ENCODE results near the gene RHOB.
"Not testable (repeated sequence)": the region's sequence is repeated elsewhere in the genome, so short reads cannot be mapped to it uniquely, and the experiment has no call there.

RHOB gene

GRCh38 chr2:20456636-20457426 lies 10.0 kb downstream of the RHOB start:
- no peak for ATAC-seq
- no peak for TF ChIP-seq ZFP3 (CRISPR knock-in tag; IDR thresholded peaks at IDR 0.05)
- TF ChIP-seq ZNF565 (CRISPR knock-in tag; conservative IDR thresholded peaks at IDR 0.05; ENCODE audit: low read depth) = no peak
- TF ChIP-seq TOX (CRISPR knock-in tag; IDR thresholded peaks at IDR 0.05; ENCODE audit: borderline replicate concordance) = no peak
- TF ChIP-seq PATZ1 (CRISPR knock-in tag; IDR thresholded peaks at IDR 0.05; ENCODE audit: borderline replicate concordance) = no peak
- no peak for TF ChIP-seq TCF4 (CRISPR knock-in tag; IDR thresholded peaks at IDR 0.05; ENCODE audit: borderline replicate concordance)
- TF ChIP-seq ISL1 (CRISPR knock-in tag; IDR thresholded peaks at IDR 0.05) = no peak
- TF ChIP-seq CSRNP3 (CRISPR knock-in tag; IDR thresholded peaks at IDR 0.05) = no peak
- no peak for TF ChIP-seq ZFP30 (CRISPR knock-in tag; IDR thresholded peaks at IDR 0.05)
- TF ChIP-seq RARB (CRISPR knock-in tag; IDR thresholded peaks at IDR 0.05) = no peak
- no peak for TF ChIP-seq POU6F1 (CRISPR knock-in tag; IDR thresholded peaks at IDR 0.05; ENCODE audit: borderline replicate concordance, low read depth)

- ATAC-seq = no peak
- TF ChIP-seq TCF4 (CRISPR knock-in tag; IDR thresholded peaks at IDR 0.05; ENCODE audit: borderline replicate concordance) (no peak), ZNF70 (CRISPR knock-in tag; IDR thresholded peaks at IDR 0.05) (no peak), ISL1 (CRISPR knock-in tag; IDR thresholded peaks at IDR 0.05) (no peak), ZNF565 (CRISPR knock-in tag; conservative IDR thresholded peaks at IDR 0.05; ENCODE audit: low read depth) (no peak), ESRRG (CRISPR knock-in tag; IDR thresholded peaks at IDR 0.05) (no peak), CREB5 (CRISPR knock-in tag; IDR thresholded peaks at IDR 0.05; ENCODE audit: low read depth) (no peak), ZNF8 (CRISPR knock-in tag; IDR thresholded peaks at IDR 0.05) (no peak), OSR1 (CRISPR knock-in tag; IDR thresholded peaks at IDR 0.05) (no peak), TOX (CRISPR knock-in tag; IDR thresholded peaks at IDR 0.05; ENCODE audit: borderline replicate concordance) (no peak), CSRNP3 (CRISPR knock-in tag; IDR thresholded peaks at IDR 0.05) (no peak), RARB (CRISPR knock-in tag; IDR thresholded peaks at IDR 0.05) (no peak), GLIS3 (CRISPR knock-in tag; IDR thresholded peaks at IDR 0.05) (no peak), PPARA (CRISPR knock-in tag; IDR thresholded peaks at IDR 0.05; ENCODE audit: borderline replicate concordance) (no peak), ZC3H10 (CRISPR knock-in tag; IDR thresholded peaks at IDR 0.05) (no peak), TSHZ2 (CRISPR knock-in tag; IDR thresholded peaks at IDR 0.05) (no peak)
Observed at GRCh38 chr2:20457661-20458630, 11.1 kb downstream of the RHOB start.

GRCh38 chr2:20458737-20459484 lies 12.0 kb downstream of the RHOB start:
- not testable (repeated sequence) for ATAC-seq

Measured in SK-N-SH treated with all-trans-retinoic acid at 6 μM for 48 hours (cell line).